Measurements from ENCODE around the gene IL7R. TPM values are rescaled to one million over a fixed set of nuclear protein-coding genes. Genes with fewer than 3 reads are reported as not detected.

IL7R gene
- total and polyA plus RNA-seq, 10 of the 15 experiments (the other 5 are each of a cell fraction or from before 2014, with no cell fraction given), result 0.40 to 21.1 (median 0.85) TPM

GRCh38 chr5:35853631-35854030 lies 3.1 kb upstream of the IL7R start (continued):
- TF ChIP-seq NKRF (conservative IDR thresholded peaks at IDR 0.05), result no peak
- peak; percentile 75 for TF ChIP-seq PKNOX1 (IDR thresholded peaks at IDR 0.05)
- TF ChIP-seq RFX5 (IDR thresholded peaks at IDR 0.05; ENCODE audit: low read depth, low read length), result no peak
- no peak for TF ChIP-seq CREB1 (IDR thresholded peaks at IDR 0.05; ENCODE audit: low read depth)
- TF ChIP-seq ZNF217 (IDR thresholded peaks at IDR 0.05), result no peak
- TF ChIP-seq EED (IDR thresholded peaks at IDR 0.05; ENCODE audit: low read depth), result no peak
- no peak for TF ChIP-seq NFYB (IDR thresholded peaks at IDR 0.05; ENCODE audit: insufficient read depth, low read depth, low read length)

GRCh38 chr5:35854248-35854647 lies 2.4 kb upstream of the IL7R start:
- Histone ChIP-seq H3K79me2 (ENCODE audit: control insufficient read depth, insufficient read depth, low read length) (no peaks in the 10 kb centered on the region), H3K27me3 (replicated peaks in 1 of 2; ENCODE audit: control insufficient read depth in 2 of 2, insufficient read depth in 2 of 2, low read length in 1 of 2) (no peaks in the 10 kb centered on the region), H2AFZ (ENCODE audit: control insufficient read depth, low read depth, low read length) (no peak overlapping the region; the same call in 1 of the 2 replicates), H4K20me1 (ENCODE audit: control insufficient read depth, insufficient read depth) (no peaks in the 10 kb centered on the region), H3K27ac (ENCODE audit: control insufficient read depth, insufficient read depth) (peak overlapping the region; percentile 25; the same call in 1 of the 2 replicates), H3K4me2 (ENCODE audit: control insufficient read depth, insufficient read depth) (no peak overlapping the region; the same call in 1 of the 2 replicates), H3K36me3 (ENCODE audit: control insufficient read depth in 2 of 2, insufficient read depth in 2 of 2, low read length in 1 of 2) (no peaks in the 10 kb centered on the region), H3K9ac (ENCODE audit: control insufficient read depth, insufficient read depth, low read length) (no peak overlapping the region), H3K4me1 (ENCODE audit: control insufficient read depth, insufficient read depth, low read length) (peaks cover 18% of the 10 kb centered on the region), H3K9me3 (replicated peaks; ENCODE audit: control insufficient read depth, insufficient read depth, low read length) (no peaks in the 10 kb centered on the region; the same call in 2 of the 3 replicates), H3K4me3 (no peak overlapping the region)
- FAIRE-seq (no peak), ATAC-seq (peak; percentile 44), DNase-seq (ENCODE audit: low read depth, low spot score) (no peak)
- intact Hi-C loops (cut with micrococcal nuclease; ENCODE audit: unreplicated experiment) (loop anchor here (5.0 kb wide), 1 partner anchor 77 kb away; no protein-coding TSS in a partner anchor), in situ Hi-C loops (cut with MboI) (no loop called here)
- ChIA-PET SMC1A (ENCODE audit: uncharacterized antibody, unreplicated experiment) (interaction anchor here (0.7 to 15.1 kb wide), 12 partner anchors 9 to 641 kb away, joined by 3 to 238 read pairs (median 4); no protein-coding TSS in a partner anchor), RAD21 (ENCODE audit: unreplicated experiment) (interaction anchor here (0.7 to 2.7 kb wide), 13 partner anchors 10 to 75 kb away, joined by 3 to 10 read pairs (median 4); no protein-coding TSS in a partner anchor), CTCF (interaction anchor here (0.6 to 2.0 kb wide), 7 partner anchors 31 to 655 kb away, joined by 3 to 7 read pairs (median 3); no protein-coding TSS in a partner anchor), POLR2A (interaction anchor here (0.6 to 3.2 kb wide), 8 partner anchors 28 to 841 kb away, joined by 3 to 17 read pairs (median 5); no protein-coding TSS in a partner anchor)
- no TSS peak for BruUV-seq (replicated peaks)
- WGBS (ENCODE audit: insufficient coverage, insufficient replicate concordance, low lambda C conversion rate, missing lambda C conversion rate), result 67% methylated on average over 1 of the region's 1 CpG
- TF ChIP-seq DPF2 (IDR thresholded peaks at IDR 0.05) (0 out of 2 replicates have a peak, but pooled peaks have one; percentile 24), GABPA (IDR thresholded peaks at IDR 0.05; ENCODE audit: low read depth) (no peak), SPI1 (IDR thresholded peaks at IDR 0.05; ENCODE audit: borderline replicate concordance, insufficient read depth, low read depth, low read length) (no peak), BHLHE40 (IDR thresholded peaks at IDR 0.05; ENCODE audit: borderline replicate concordance in 1 of 2, low read depth in 2 of 2, low read length in 1 of 2) (0 out of 4 replicates have a peak, but pooled peaks of 1 of the 2 experiments have one; percentile 6), ZNF687 (IDR thresholded peaks at IDR 0.05) (peak; percentile 17; the same call in 1 of the 2 replicates)

Measured in GM12878 (cell line).